Activated CD4-positive, alpha-beta memory T cell treated with anti-CD3 and anti-CD28 coated beads for 36 hours (primary cell): ENCODE results near the gene SGMS2. TPM values are rescaled to one million over a fixed set of nuclear protein-coding genes. Genes with fewer than 3 reads are reported as not detected.
A peak's percentile ranks its signal among the peaks of the same experiment; 100 is the strongest.
"Not testable (repeated sequence)": the region's sequence is repeated elsewhere in the genome, so short reads cannot be mapped to it uniquely, and the experiment has no call there.

ENCODE experiments used
- CTCF ChIA-PET: fragments of 350-600 bp; sonication (Branson Sonifier 250); formaldehyde crosslinking; loops from one replicate; lab custom pipeline; 2021; ENCODE audit warnings: antibody characterized with exemption, inconsistent platforms; lab: Charles Lee
- POLR2A ChIA-PET: fragments of 350-600 bp; sonication (Branson Sonifier 250); formaldehyde crosslinking; loops from one replicate; lab custom pipeline; 2021; ENCODE audit warnings: antibody characterized with exemption; lab: Charles Lee
- DNase-seq: peaks from one replicate; pipeline ENCODE4 v3.0.0-alpha.2; 2020
- H3K27ac Mint-ChIP-seq: one replicate; pipeline ENCODE4 v1.8.0; 2021; ENCODE audit warnings: mixed read lengths
- H3K27me3 Mint-ChIP-seq: one replicate; pipeline ENCODE4 v1.8.0; 2021; ENCODE audit warnings: mixed read lengths
- H3K36me3 Mint-ChIP-seq: one replicate; pipeline ENCODE4 v1.8.0; 2021; ENCODE audit warnings: mixed read lengths
- H3K4me1 Mint-ChIP-seq: one replicate; pipeline ENCODE4 v1.8.0; 2021; ENCODE audit warnings: low read depth, mixed read lengths
- H3K4me3 Mint-ChIP-seq: one replicate; pipeline ENCODE4 v1.8.0; 2021; ENCODE audit warnings: mild to moderate bottlenecking, mixed read lengths
- H3K9me3 Mint-ChIP-seq: one replicate; pipeline ENCODE4 v1.8.0; 2021; ENCODE audit warnings: mixed read lengths
- intact Hi-C: fragments of 100-400 bp; cut with micrococcal nuclease; formaldehyde crosslinking; loops from one replicate; pipeline ENCODE4 v1.15.1; 2023
- total RNA-seq, 2 experiments: library from RNA; stranded (reverse); gene quantifications; one replicate each; pipeline ENCODE4 v1.2.3, GENCODE V29; 2021

The SGMS2 gene
- total RNA-seq, 2 experiments from 2014 or later = 0.36 to 0.76 TPM

DNA sequence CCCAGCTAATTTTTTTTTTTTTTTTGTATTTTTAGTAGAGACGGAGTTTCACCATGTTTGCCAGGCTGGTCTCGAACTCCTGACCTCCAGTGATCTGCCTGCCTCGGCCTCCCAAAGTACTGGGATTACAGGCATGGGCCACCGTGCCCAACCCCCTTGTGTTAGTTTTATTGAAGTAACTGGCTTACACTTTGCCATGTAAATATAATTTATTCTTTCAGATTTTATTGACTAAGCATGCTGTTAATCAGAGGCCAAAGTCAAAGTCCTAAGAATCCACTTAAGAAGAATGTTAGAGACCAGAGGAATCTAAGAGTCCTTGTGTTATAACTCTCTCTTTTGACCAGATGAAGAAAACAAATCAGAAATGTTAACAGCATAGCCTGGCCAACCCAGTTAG lies 102.1 kb downstream of the SGMS2 start:
- H3K27ac Mint-ChIP-seq, H3K9me3 Mint-ChIP-seq, intact Hi-C loops, H3K27me3 Mint-ChIP-seq, H3K4me1 Mint-ChIP-seq, DNase-seq, H3K4me3 Mint-ChIP-seq, H3K36me3 Mint-ChIP-seq: not testable (repeated sequence)
- ChIA-PET POLR2A (interaction anchor here (0.6 kb wide), 1 partner anchor 11 kb away, joined by 3 read pairs; no protein-coding TSS in a partner anchor), CTCF (interaction anchor here (0.7 kb wide), 1 partner anchor 152 kb away, joined by 5 read pairs; no protein-coding TSS in a partner anchor)

DNA sequence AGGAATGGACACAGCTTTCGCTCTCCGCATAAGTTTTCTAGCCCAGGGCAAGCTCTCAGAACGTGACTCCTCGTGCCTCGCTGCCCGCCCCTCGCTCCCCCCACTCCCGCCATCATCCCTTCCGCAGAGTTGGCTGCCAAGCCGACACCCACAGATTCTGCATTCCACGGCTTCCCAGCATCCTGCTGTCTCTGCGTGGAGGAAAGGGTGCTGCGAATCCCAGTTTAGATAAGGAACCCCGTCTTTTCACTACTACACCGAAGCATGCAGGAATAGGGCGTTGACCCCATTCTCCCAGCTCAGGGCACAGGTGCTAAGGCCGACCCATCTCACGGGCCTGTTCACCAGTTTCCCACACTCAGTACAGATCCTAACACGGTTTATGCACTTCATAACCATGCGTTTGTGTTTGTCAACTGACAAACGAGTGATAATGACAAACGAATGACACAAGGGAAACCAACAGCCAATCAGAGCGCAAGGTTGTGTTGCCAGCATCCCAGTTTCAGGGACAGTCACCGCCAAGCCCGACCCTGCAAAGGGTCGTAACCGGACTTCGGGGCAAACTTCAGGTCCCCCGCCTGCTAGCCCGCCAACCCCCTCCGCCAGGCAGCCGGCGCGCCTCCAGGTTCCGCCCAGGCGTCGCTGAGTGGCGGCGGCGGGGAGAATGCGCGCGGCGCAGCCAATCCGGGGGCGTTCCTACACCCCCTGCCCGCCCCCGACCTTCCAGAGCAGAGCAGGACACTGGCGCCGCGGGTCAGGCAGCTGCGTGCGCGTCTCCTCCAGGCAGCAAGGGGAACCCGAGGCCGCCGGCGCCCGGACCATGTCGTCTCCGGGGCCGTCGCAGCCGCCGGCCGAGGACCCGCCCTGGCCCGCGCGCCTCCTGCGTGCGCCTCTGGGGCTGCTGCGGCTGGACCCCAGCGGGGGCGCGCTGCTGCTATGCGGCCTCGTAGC lies 106.4 kb downstream of the SGMS2 start, which contains the start of gene CYP2U1:
TSS of gene CYP2U1 (plus strand) at position 729 of the 954 bp plus-strand sequence. CDS start at position 824, 95 bp downstream.
- POLR2A ChIA-PET = interaction anchor here (0.9 kb wide), 1 partner anchor 211 kb away, joined by 5 read pairs; the partner anchor contains the start of gene PAPSS1
- Mint-ChIP-seq H3K27ac (peak within 1 kb of the TSS; percentile 25), H3K4me3 (peak within 1 kb of the TSS; percentile 81), H3K9me3 (no peaks in the 10 kb centered on the region), H3K4me1 (peaks cover 14% of the 10 kb centered on the region), H3K27me3 (no peaks in the 10 kb centered on the region), H3K36me3 (peaks cover 2% of the 10 kb centered on the region)
- CTCF ChIA-PET = interaction anchor here (0.6 to 1.4 kb wide), 5 partner anchors 19 to 641 kb away, joined by 3 to 5 read pairs (median 4); partner anchors contain the start of gene PAPSS1
- intact Hi-C loops = loop anchor here (1.0 kb wide), 2 partner anchors 59 to 211 kb away; partner anchors contain the start of gene PAPSS1
- DNase-seq = peak; percentile 80

- ChIA-PET CTCF (interaction anchor here (0.6 to 1.3 kb wide), 4 partner anchors 19 to 211 kb away, joined by 3 to 5 read pairs (median 4); partner anchors contain the start of gene PAPSS1), POLR2A (interaction anchor here (0.9 kb wide), 1 partner anchor 212 kb away, joined by 5 read pairs; the partner anchor contains the start of gene PAPSS1)
- Mint-ChIP-seq H3K4me1 (peaks cover 15% of the 10 kb centered on the region), H3K27me3 (no peaks in the 10 kb centered on the region), H3K4me3 (peak overlapping the region; percentile 81), H3K27ac (no peak overlapping the region), H3K9me3 (no peaks in the 10 kb centered on the region), H3K36me3 (peaks cover 5% of the 10 kb centered on the region)
- intact Hi-C loops = loop anchor here (1.0 kb wide), 3 partner anchors 58 to 718 kb away; partner anchors contain the start of genes OSTC and PAPSS1
- peak; percentile 42 for DNase-seq
Measured at GRCh38 chr4:107931775-107932321, 107.1 kb downstream of the SGMS2 start.

DNA sequence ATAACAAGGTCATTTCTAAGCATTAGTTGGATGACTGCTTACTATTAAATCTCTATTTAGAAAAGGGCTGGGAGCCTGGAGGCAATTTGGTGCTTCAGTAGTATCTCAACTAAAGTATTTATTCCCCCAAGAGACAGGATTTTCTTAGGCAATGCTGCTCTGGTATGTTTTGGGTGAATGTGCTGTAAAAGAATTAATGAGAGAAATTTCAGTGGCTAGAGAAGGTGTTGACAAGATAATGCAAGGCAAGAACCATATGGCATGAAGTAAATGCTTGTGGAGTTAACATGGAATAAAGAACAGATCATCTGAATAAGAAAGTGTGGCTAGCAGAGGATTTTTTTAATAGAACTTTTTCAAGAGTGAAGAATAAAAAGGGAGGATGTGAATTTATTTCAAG lies 110.5 kb downstream of the SGMS2 start:
- no peak for DNase-seq
- POLR2A ChIA-PET = no interaction called here
- H3K4me3 Mint-ChIP-seq = no peak overlapping the region
- intact Hi-C loops = no loop called here
- H3K36me3 Mint-ChIP-seq = peaks cover 5% of the 10 kb centered on the region
- H3K9me3 Mint-ChIP-seq = no peaks in the 10 kb centered on the region
- CTCF ChIA-PET = no interaction called here
- peaks cover 22% of the 10 kb centered on the region for H3K4me1 Mint-ChIP-seq
- H3K27me3 Mint-ChIP-seq = no peaks in the 10 kb centered on the region
- H3K27ac Mint-ChIP-seq = no peak overlapping the region

DNA sequence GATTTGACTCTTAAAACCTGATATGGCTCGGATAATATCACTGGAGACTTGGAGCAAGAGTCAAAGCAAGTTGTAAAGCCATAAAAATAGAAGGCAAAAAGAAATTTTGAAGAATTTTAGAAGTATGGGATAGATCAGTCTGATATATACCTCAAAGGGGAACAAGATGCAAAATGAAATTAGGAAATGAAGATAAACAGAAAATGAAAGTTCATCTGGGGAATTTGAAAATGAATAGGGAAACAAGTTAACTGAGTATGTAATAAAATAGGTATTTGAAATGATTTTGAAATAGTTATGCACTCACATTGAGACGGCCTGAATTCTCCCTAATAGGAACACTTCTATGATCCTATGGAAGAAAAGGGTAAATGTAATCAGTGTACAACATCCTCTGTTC lies 112.3 kb downstream of the SGMS2 start:
- Mint-ChIP-seq H3K4me1 (peaks cover 16% of the 10 kb centered on the region), H3K27ac (no peak overlapping the region), H3K36me3 (peaks cover 5% of the 10 kb centered on the region), H3K27me3 (no peaks in the 10 kb centered on the region), H3K9me3 (no peaks in the 10 kb centered on the region), H3K4me3 (no peak overlapping the region)
- intact Hi-C loops = no loop called here
- DNase-seq = no peak
- ChIA-PET POLR2A (no interaction called here), CTCF (no interaction called here)

- Mint-ChIP-seq H3K4me3 (no peak overlapping the region), H3K9me3 (no peaks in the 10 kb centered on the region), H3K4me1 (peaks cover 8% of the 10 kb centered on the region), H3K36me3 (peaks cover 8% of the 10 kb centered on the region), H3K27me3 (no peaks in the 10 kb centered on the region), H3K27ac (no peak overlapping the region)
- no peak for DNase-seq
- CTCF ChIA-PET = no interaction called here
- intact Hi-C loops = no loop called here
- POLR2A ChIA-PET = no interaction called here
Measured at GRCh38 chr4:107939307-107939706, 114.6 kb downstream of the SGMS2 start.

DNA sequence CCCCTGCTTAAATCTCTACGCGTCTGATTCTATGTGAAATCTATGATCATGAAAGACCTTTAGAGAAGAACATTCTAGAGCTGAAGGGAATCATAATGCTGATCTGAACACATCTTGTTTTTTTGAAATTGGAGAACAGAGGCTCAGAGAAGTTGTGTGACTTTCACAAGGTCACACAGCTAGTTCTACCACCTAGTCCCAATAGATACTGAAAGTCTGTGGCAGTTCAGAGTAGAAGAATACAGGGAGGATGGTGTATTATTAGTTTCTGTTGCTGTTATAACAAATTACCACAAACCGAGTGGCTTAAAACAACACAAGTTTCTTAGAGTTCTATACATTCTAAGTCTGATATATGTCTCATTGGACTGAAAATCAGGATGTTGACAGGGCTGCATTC lies 121.1 kb downstream of the SGMS2 start:
- intact Hi-C loops = no loop called here

GRCh38 chr4:107950746-107951540 lies 126.2 kb downstream of the SGMS2 start:
- intact Hi-C loops = no loop called here
- DNase-seq = no peak
- ChIA-PET POLR2A (no interaction called here), CTCF (no interaction called here)
- no peaks in the 10 kb centered on the region for H3K4me1 Mint-ChIP-seq
- H3K9me3 Mint-ChIP-seq = peaks cover 7% of the 10 kb centered on the region
- H3K27ac Mint-ChIP-seq = no peak overlapping the region
- H3K36me3 Mint-ChIP-seq = peaks cover 18% of the 10 kb centered on the region
- peaks cover 2% of the 10 kb centered on the region for H3K27me3 Mint-ChIP-seq
- no peak overlapping the region for H3K4me3 Mint-ChIP-seq

More for the DNA sequence above, 121.1 kb downstream of the SGMS2 start:
- Mint-ChIP-seq H3K4me3 (no peak overlapping the region), H3K27ac (no peak overlapping the region), H3K36me3 (peaks cover 16% of the 10 kb centered on the region), H3K9me3 (no peaks in the 10 kb centered on the region), H3K4me1 (no peaks in the 10 kb centered on the region), H3K27me3 (no peaks in the 10 kb centered on the region)
- no peak for DNase-seq
- ChIA-PET CTCF (no interaction called here), POLR2A (no interaction called here)

DNA sequence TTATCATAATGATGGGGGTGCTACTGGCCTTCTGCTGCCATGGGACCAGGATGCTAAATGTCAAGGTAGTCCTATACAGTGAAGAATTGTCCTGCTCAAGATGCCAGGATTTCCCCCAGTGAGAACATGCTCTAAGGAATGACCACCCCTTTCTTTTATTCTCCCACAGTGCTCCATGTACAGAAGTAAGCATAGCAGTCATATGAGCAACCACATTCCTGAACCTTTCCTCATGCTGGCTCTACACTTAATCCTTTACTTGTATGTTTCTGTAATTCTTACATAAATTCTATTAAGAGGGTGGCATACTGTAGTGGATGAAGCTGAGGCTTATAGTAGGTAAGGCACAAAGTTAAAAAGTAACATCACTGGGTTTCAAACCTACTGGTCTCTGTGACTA lies 126.8 kb downstream of the SGMS2 start:
- DNase-seq = no peak
- Mint-ChIP-seq H3K4me1 (no peaks in the 10 kb centered on the region), H3K4me3 (no peak overlapping the region), H3K36me3 (peaks cover 22% of the 10 kb centered on the region), H3K9me3 (peaks cover 13% of the 10 kb centered on the region), H3K27me3 (peaks cover 2% of the 10 kb centered on the region), H3K27ac (no peak overlapping the region)
- ChIA-PET POLR2A (no interaction called here), CTCF (no interaction called here)
- intact Hi-C loops = no loop called here

DNA sequence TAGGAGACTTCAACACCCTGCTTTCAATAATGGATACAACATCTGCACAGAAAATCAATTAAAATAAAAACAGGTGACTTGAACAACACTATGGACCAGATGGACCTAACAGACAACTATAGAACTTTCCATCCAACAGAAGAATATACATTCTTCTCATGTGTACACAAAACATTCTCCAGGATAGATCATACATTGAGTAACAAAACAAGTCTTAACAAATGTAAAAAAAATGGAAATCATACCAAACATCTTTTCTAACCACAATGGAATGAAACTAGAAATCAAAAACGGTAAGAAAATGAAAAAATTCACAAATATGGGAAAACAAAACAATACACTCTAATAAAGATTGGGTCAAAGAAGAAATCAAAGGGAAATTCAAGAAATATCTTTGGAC lies 131.3 kb downstream of the SGMS2 start:
- CTCF ChIA-PET = no interaction called here
- Mint-ChIP-seq H3K4me1 (no peaks in the 10 kb centered on the region), H3K9me3 (peaks cover 19% of the 10 kb centered on the region), H3K36me3 (peaks cover 17% of the 10 kb centered on the region), H3K27me3 (peaks cover 3% of the 10 kb centered on the region), H3K4me3 (no peak overlapping the region), H3K27ac (no peak overlapping the region)
- intact Hi-C loops = no loop called here
- DNase-seq = no peak
- POLR2A ChIA-PET = no interaction called here
